MM.1S (cell line): Measurements from ENCODE around the gene IL2RA.

Source experiments
- DNase-seq: peaks from one replicate; pipeline ENCODE4 v3.0.0-alpha.2; 2015
- H2AFZ ChIP-seq: fragments of 300-600 bp; sonication (generic); 2 replicates; pipeline ENCODE4 v1.6.0; 2016; ENCODE audit warnings: antibody characterized with exemption, low read length
- H3F3A ChIP-seq: fragments of 300-600 bp; sonication (generic); 2 replicates; pipeline ENCODE4 v1.6.1; 2016; ENCODE audit warnings: mild to moderate bottlenecking, antibody characterized with exemption, low read length, moderate library complexity, mixed read lengths; ENCODE audit not compliant: insufficient read depth
- H3K27ac ChIP-seq: fragments of 300-600 bp; sonication (generic); 2 replicates; pipeline ENCODE4 v1.5.1; 2016; ENCODE audit warnings: mild to moderate bottlenecking, low read length
- H3K27me3 ChIP-seq: fragments of 300-600 bp; sonication (generic); replicated peaks from 2 replicates; pipeline ENCODE4 v1.6.0; 2016; ENCODE audit warnings: low read length; ENCODE audit not compliant: insufficient read depth
- H3K36me3 ChIP-seq: fragments of 300-600 bp; sonication (generic); replicated peaks from 2 replicates; pipeline ENCODE4 v1.6.1; 2016; ENCODE audit warnings: mild to moderate bottlenecking, low read length, mixed read lengths; ENCODE audit not compliant: insufficient read depth
- H3K4me1 ChIP-seq: fragments of 300-600 bp; sonication (generic); 2 replicates; pipeline ENCODE4 v1.6.1; 2016; ENCODE audit warnings: low read length, mixed read lengths
- H3K4me2 ChIP-seq: fragments of 300-600 bp; sonication (generic); 2 replicates; pipeline ENCODE4 v1.6.0; 2016; ENCODE audit warnings: low read depth, low read length
- H3K4me3 ChIP-seq: fragments of 300-600 bp; sonication (generic); 2 replicates; pipeline ENCODE4 v1.5.1; 2016; ENCODE audit warnings: low read length, mixed read lengths
- H3K79me2 ChIP-seq: fragments of 300-600 bp; sonication (generic); 2 replicates; pipeline ENCODE4 v1.6.1; 2016; ENCODE audit warnings: mixed run types, low read length, mixed read lengths
- H3K9ac ChIP-seq: fragments of 300-600 bp; sonication (generic); 2 replicates; pipeline ENCODE4 v1.6.1; 2016; ENCODE audit warnings: low read length, mixed read lengths
- H3K9me2 ChIP-seq: fragments of 300-600 bp; sonication (generic); replicated peaks from 2 replicates; pipeline ENCODE4 v1.6.1; 2016; ENCODE audit warnings: mild to moderate bottlenecking, low read length, mixed read lengths; ENCODE audit not compliant: insufficient read depth
- H3K9me3 ChIP-seq: fragments of 300-600 bp; sonication (generic); replicated peaks from 2 replicates; pipeline ENCODE4 v1.6.1; 2016; ENCODE audit warnings: mild to moderate bottlenecking, low read length, mixed read lengths; ENCODE audit not compliant: insufficient read depth
- H4K20me1 ChIP-seq: fragments of 300-600 bp; sonication (generic); 2 replicates; pipeline ENCODE4 v1.6.1; 2016; ENCODE audit warnings: mild to moderate bottlenecking, low read length, moderate library complexity, mixed read lengths; ENCODE audit not compliant: insufficient read depth
- EZH2 ChIP-seq: fragments of 300-600 bp; sonication (generic); optimal IDR thresholded peaks from 2 replicates; pipeline ENCODE3; 2017; ENCODE audit warnings: low read depth, mild to moderate bottlenecking, antibody characterized with exemption, low read length, mixed read lengths
- EZH2phosphoT487 ChIP-seq: fragments of 300-600 bp; sonication (generic); IDR thresholded peaks from 2 replicates; pipeline ENCODE4 v1.6.1; 2018; ENCODE audit warnings: antibody characterized with exemption, low read length
- TF ChIP-seq, protein P1 (sequence below): fragments of 300-600 bp; sonication (generic); IDR thresholded peaks from 2 replicates; pipeline ENCODE4 v1.5.1; 2016; ENCODE audit warnings: antibody characterized with exemption, low read length, mixed read lengths

Gene IL2RA

DNA sequence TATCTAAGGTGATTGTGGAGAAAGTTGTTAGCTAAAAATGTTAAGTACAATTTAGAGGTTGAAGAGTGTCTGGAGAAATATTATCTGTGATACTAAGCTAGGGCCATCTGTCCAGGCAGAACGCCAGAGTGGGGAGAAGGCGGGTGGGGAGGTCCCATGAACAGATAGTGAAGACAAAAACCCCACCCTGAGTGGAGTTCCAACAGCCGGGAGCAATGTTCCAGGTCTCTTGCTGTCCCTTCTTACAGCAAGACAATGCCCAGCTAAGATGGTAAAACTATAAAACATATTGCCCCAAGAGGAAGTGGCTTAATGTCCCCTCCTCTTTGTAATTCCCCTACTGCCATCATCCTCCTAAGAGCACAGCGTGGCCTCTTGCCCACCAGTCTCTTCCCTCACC, 74.4 kb downstream of the IL2RA start:
- Histone ChIP-seq H3K4me3 (no peak overlapping the region), H2AFZ (no peak overlapping the region), H3K9me3 (no peaks in the 10 kb centered on the region), H4K20me1 (no peaks in the 10 kb centered on the region), H3F3A (no peaks in the 10 kb centered on the region), H3K9ac (no peak overlapping the region), H3K27me3 (no peaks in the 10 kb centered on the region), H3K79me2 (no peaks in the 10 kb centered on the region), H3K4me2 (no peak overlapping the region), H3K27ac (no peak overlapping the region), H3K4me1 (no peaks in the 10 kb centered on the region), H3K36me3 (no peaks in the 10 kb centered on the region), H3K9me2 (no peaks in the 10 kb centered on the region)
- no peak for DNase-seq
- TF ChIP-seq, protein P1, sequence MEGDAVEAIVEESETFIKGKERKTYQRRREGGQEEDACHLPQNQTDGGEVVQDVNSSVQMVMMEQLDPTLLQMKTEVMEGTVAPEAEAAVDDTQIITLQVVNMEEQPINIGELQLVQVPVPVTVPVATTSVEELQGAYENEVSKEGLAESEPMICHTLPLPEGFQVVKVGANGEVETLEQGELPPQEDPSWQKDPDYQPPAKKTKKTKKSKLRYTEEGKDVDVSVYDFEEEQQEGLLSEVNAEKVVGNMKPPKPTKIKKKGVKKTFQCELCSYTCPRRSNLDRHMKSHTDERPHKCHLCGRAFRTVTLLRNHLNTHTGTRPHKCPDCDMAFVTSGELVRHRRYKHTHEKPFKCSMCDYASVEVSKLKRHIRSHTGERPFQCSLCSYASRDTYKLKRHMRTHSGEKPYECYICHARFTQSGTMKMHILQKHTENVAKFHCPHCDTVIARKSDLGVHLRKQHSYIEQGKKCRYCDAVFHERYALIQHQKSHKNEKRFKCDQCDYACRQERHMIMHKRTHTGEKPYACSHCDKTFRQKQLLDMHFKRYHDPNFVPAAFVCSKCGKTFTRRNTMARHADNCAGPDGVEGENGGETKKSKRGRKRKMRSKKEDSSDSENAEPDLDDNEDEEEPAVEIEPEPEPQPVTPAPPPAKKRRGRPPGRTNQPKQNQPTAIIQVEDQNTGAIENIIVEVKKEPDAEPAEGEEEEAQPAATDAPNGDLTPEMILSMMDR: no peak
- TF ChIP-seq EZH2phosphoT487: no peak
- TF ChIP-seq EZH2: no peak

DNA sequence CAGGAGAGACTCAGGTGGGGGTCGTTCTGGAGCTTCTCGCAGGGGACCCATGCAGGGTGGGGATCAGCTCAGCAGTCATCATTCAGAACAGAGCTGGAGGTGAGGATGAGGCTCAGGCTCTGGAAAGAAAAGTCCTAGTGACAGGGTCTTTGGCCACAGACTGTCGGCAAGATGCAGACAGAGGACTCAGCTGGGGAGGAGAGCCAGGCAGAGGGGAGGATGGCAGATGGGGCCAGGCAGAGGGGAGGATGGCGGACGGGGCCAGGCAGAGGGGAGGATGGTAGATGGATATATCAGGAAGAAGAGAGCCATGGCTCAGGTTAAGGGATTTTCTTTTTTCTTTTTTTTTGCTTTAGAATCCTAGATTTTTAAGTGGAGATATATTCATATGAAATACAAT, 77.1 kb downstream of the IL2RA start:
- no peak for DNase-seq
- Histone ChIP-seq H3K4me1 (no peaks in the 10 kb centered on the region), H3K9ac (no peak overlapping the region), H3K27ac (no peak overlapping the region), H3K9me3 (no peaks in the 10 kb centered on the region), H3K79me2 (no peaks in the 10 kb centered on the region), H3K9me2 (no peaks in the 10 kb centered on the region), H3F3A (no peaks in the 10 kb centered on the region), H3K27me3 (no peaks in the 10 kb centered on the region), H3K4me2 (no peak overlapping the region), H3K4me3 (no peak overlapping the region), H4K20me1 (no peaks in the 10 kb centered on the region), H3K36me3 (no peaks in the 10 kb centered on the region), H2AFZ (no peak overlapping the region)
- TF ChIP-seq EZH2phosphoT487 (no peak), EZH2 (no peak)
- TF ChIP-seq, protein P1: no peak

DNA sequence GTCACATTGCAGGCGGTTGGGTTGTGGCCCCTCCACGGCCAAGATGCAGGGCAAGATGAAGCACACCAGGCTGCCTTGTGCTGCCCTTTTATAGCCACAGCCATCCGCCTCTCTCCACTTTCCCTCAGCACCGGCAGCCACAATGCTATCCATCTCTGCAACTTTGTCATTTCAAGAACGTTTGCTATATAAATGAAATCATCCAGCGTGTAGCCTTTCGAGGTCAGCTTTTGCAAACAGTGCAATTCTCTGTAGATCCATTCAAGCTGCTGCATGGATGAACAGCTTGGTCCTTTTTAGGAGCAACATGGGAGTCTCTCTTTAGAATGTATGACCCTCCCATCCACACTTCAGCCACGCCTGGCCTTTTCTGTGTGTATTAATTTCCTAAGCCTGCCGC, 78.4 kb downstream of the IL2RA start:
- Histone ChIP-seq H3K79me2 (no peaks in the 10 kb centered on the region), H3K9me2 (no peaks in the 10 kb centered on the region), H3F3A (no peaks in the 10 kb centered on the region), H2AFZ (no peak overlapping the region), H3K27me3 (no peaks in the 10 kb centered on the region), H3K9ac (no peak overlapping the region), H3K27ac (no peak overlapping the region), H3K4me3 (no peak overlapping the region), H3K36me3 (no peaks in the 10 kb centered on the region), H3K4me1 (no peaks in the 10 kb centered on the region), H3K4me2 (no peak overlapping the region), H3K9me3 (no peaks in the 10 kb centered on the region), H4K20me1 (no peaks in the 10 kb centered on the region)
- TF ChIP-seq, protein P1: no peak
- TF ChIP-seq EZH2phosphoT487 (no peak), EZH2 (no peak)
- no peak for DNase-seq

DNA sequence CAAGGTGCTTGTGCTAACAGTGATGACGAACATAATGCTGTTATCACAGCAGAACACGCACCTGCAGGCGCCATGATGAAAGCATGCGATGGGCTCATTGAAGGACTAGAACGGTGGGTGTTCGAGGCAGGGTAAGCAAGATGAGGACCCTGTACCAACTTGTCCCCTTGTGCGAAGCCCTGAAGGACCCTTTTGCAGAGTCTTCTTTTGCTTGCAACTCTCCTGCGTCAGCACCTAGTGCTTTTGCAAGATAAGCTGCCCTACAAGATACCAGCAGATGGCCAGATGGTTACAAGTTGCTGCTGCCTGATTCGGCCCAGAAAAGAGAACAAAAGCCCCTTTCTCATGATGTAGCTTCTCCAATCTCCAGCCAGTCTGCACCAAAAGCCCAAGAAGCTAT, 80.6 kb downstream of the IL2RA start:
- no peak overlapping the region for H3K27ac ChIP-seq
- peaks cover 9% of the 10 kb centered on the region for H3K79me2 ChIP-seq
- no peaks in the 10 kb centered on the region for H3K9me3 ChIP-seq
- H3K4me2 ChIP-seq: no peak overlapping the region
- no peak overlapping the region for H3K9ac ChIP-seq
- H3K4me3 ChIP-seq: no peak overlapping the region
- no peaks in the 10 kb centered on the region for H3K4me1 ChIP-seq
- DNase-seq: no peak
- H4K20me1 ChIP-seq: no peaks in the 10 kb centered on the region
- H3K36me3 ChIP-seq: no peaks in the 10 kb centered on the region
- H3K9me2 ChIP-seq: no peaks in the 10 kb centered on the region
- TF ChIP-seq, protein P1: no peak
- TF ChIP-seq EZH2phosphoT487 (no peak), EZH2 (no peak)
- H3F3A ChIP-seq: peaks cover 15% of the 10 kb centered on the region
- H2AFZ ChIP-seq: no peak overlapping the region
- H3K27me3 ChIP-seq: no peaks in the 10 kb centered on the region
